Neural progenitor cell (in vitro differentiated cells): ENCODE results near the gene MPPED1. TPM values are rescaled to one million over a fixed set of nuclear protein-coding genes. Genes with fewer than 3 reads are reported as not detected.
A peak's percentile ranks its signal among the peaks of the same experiment; 100 is the strongest.

Experiments
- DNase-seq: peaks from one replicate; pipeline ENCODE4 v3.0.0-alpha.2; 2016; ENCODE audit warnings: low spot score
- H2AFZ ChIP-seq: fragments of 200-600 bp; sonication (generic); replicated peaks from 2 replicates; pipeline ENCODE4 v1.6.1; 2016; ENCODE audit warnings: antibody characterized with exemption
- H3F3A ChIP-seq: fragments of 200-600 bp; sonication (generic); 2 replicates; pipeline ENCODE4 v1.6.1; 2016; ENCODE audit warnings: antibody characterized with exemption, low read depth
- H3K27ac ChIP-seq: fragments of 200-600 bp; sonication (generic); 2 replicates; pipeline ENCODE4 v1.5.1; 2016; ENCODE audit warnings: mild to moderate bottlenecking
- H3K27me3 ChIP-seq: fragments of 200-600 bp; sonication (generic); 2 replicates; pipeline ENCODE4 v1.6.1; 2016; ENCODE audit warnings: mild to moderate bottlenecking, moderate library complexity
- H3K36me3 ChIP-seq: fragments of 200-600 bp; sonication (generic); 2 replicates; pipeline ENCODE4 v1.5.1; 2016
- H3K4me1 ChIP-seq: fragments of 200-600 bp; sonication (generic); 2 replicates; pipeline ENCODE4 v1.6.1; 2016; ENCODE audit warnings: mixed run types
- H3K4me2 ChIP-seq: fragments of 200-600 bp; sonication (generic); 2 replicates; pipeline ENCODE4 v1.6.1; 2016
- H3K4me3 ChIP-seq: fragments of 200-600 bp; sonication (generic); 2 replicates; pipeline ENCODE4 v1.5.1; 2016
- H3K79me2 ChIP-seq: fragments of 200-600 bp; sonication (generic); 2 replicates; pipeline ENCODE4 v1.6.1; 2016; ENCODE audit warnings: low read depth
- H3K9ac ChIP-seq: fragments of 200-600 bp; sonication (generic); 2 replicates; pipeline ENCODE4 v1.6.1; 2016
- H3K9me3 ChIP-seq: fragments of 200-600 bp; sonication (generic); 2 replicates; pipeline ENCODE4 v1.5.1; 2016; ENCODE audit warnings: low read depth
- H4K20me1 ChIP-seq: fragments of 200-600 bp; sonication (generic); 2 replicates; pipeline ENCODE4 v1.6.1; 2016; ENCODE audit warnings: low read depth
- H3K27ac Mint-ChIP-seq: 3 replicates; pipeline ENCODE4 v1.8.0; 2021; ENCODE audit warnings: mixed read lengths
- H3K27me3 Mint-ChIP-seq: 2 replicates; pipeline ENCODE4 v1.8.0; 2022; ENCODE audit warnings: low read depth, mild to moderate bottlenecking, inconsistent platforms, moderate library complexity, mixed read lengths; ENCODE audit not compliant: insufficient read depth
- H3K36me3 Mint-ChIP-seq: 3 replicates; pipeline ENCODE4 v1.8.0; 2021; ENCODE audit warnings: mixed read lengths
- H3K4me1 Mint-ChIP-seq: 3 replicates; pipeline ENCODE4 v1.8.0; 2021; ENCODE audit warnings: mixed read lengths
- H3K4me3 Mint-ChIP-seq: 3 replicates; pipeline ENCODE4 v1.8.0; 2021; ENCODE audit warnings: mild to moderate bottlenecking, moderate library complexity, mixed read lengths
- H3K9me3 Mint-ChIP-seq: 3 replicates; pipeline ENCODE4 v1.8.0; 2020; ENCODE audit warnings: mixed read lengths
- CTCF ChIP-seq: fragments of 200-600 bp; sonication (generic); IDR thresholded peaks from 2 replicates; pipeline ENCODE4 v1.5.1; 2017; ENCODE audit warnings: antibody characterized with exemption, mild to moderate bottlenecking
- EZH2 ChIP-seq: fragments of 200-600 bp; sonication (generic); IDR thresholded peaks from 2 replicates; pipeline ENCODE4 v1.6.1; 2017; ENCODE audit warnings: antibody characterized with exemption, mild to moderate bottlenecking, moderate library complexity
- EZH2phosphoT487 ChIP-seq: fragments of 200-600 bp; sonication (generic); IDR thresholded peaks from 2 replicates; pipeline ENCODE4 v1.6.1; 2017; ENCODE audit warnings: antibody characterized with exemption
- total RNA-seq: library from RNA; depleted of rRNA; stranded (reverse); fragments of >200 nt; gene quantifications from 2 replicates; pipeline ENCODE4 v1.2.3, GENCODE V29; 2015; ENCODE audit warnings: low replicate concordance

Gene MPPED1
- total RNA-seq, 1 donor from 2014 or later, result 2.0 TPM

- TF ChIP-seq EZH2phosphoT487, result no peak
- TF ChIP-seq CTCF, result peak; percentile 47
- no peak for TF ChIP-seq EZH2
- no peak for DNase-seq
Observed at GRCh38 chr22:43515902-43516301, 104.1 kb downstream of the MPPED1 start.

GRCh38 chr22:43516386-43516785, 104.6 kb downstream of the MPPED1 start:
- Histone ChIP-seq H3K9me3 (no peaks in the 10 kb centered on the region), H3K27ac (no peak overlapping the region), H3K4me2 (no peak overlapping the region), H3K36me3 (no peaks in the 10 kb centered on the region), H3K27me3 (no peaks in the 10 kb centered on the region), H3K4me1 (no peaks in the 10 kb centered on the region), H2AFZ (no peak overlapping the region), H3K4me3 (no peak overlapping the region), H3K9ac (no peak overlapping the region), H3F3A (no peaks in the 10 kb centered on the region), H3K79me2 (no peaks in the 10 kb centered on the region), H4K20me1 (no peaks in the 10 kb centered on the region)
- peaks cover 2% of the 10 kb centered on the region for H3K9me3 Mint-ChIP-seq
- H3K4me1 Mint-ChIP-seq, result peaks cover 5% of the 10 kb centered on the region
- TF ChIP-seq EZH2 (no peak), EZH2phosphoT487 (no peak), CTCF (no peak)
- H3K27me3 Mint-ChIP-seq, result peaks cover 7% of the 10 kb centered on the region
- H3K36me3 Mint-ChIP-seq, result no peaks in the 10 kb centered on the region
- no peak for DNase-seq
- H3K27ac Mint-ChIP-seq, result no peak overlapping the region
- no peak overlapping the region for H3K4me3 Mint-ChIP-seq

More at GRCh38 chr22:43515902-43516301, 104.1 kb downstream of the MPPED1 start:
- Mint-ChIP-seq H3K36me3 (no peaks in the 10 kb centered on the region), H3K27me3 (peaks cover 6% of the 10 kb centered on the region), H3K4me3 (no peak overlapping the region), H3K9me3 (peaks cover 2% of the 10 kb centered on the region), H3K4me1 (peaks cover 5% of the 10 kb centered on the region), H3K27ac (no peak overlapping the region)
- H3K79me2 ChIP-seq, result no peaks in the 10 kb centered on the region
- H2AFZ ChIP-seq, result no peak overlapping the region
- no peak overlapping the region for H3K27ac ChIP-seq
- H3K4me3 ChIP-seq, result no peak overlapping the region
- H4K20me1 ChIP-seq, result no peaks in the 10 kb centered on the region
- no peaks in the 10 kb centered on the region for H3K4me1 ChIP-seq
- H3K9me3 ChIP-seq, result no peaks in the 10 kb centered on the region
- H3K4me2 ChIP-seq, result no peak overlapping the region
- no peak overlapping the region for H3K9ac ChIP-seq
- H3K27me3 ChIP-seq, result no peaks in the 10 kb centered on the region
- H3K36me3 ChIP-seq, result no peaks in the 10 kb centered on the region
- H3F3A ChIP-seq, result no peaks in the 10 kb centered on the region

- Histone ChIP-seq H3K4me1 (no peaks in the 10 kb centered on the region), H3K9me3 (no peaks in the 10 kb centered on the region), H4K20me1 (no peaks in the 10 kb centered on the region), H3K4me2 (no peak overlapping the region), H2AFZ (no peak overlapping the region), H3K79me2 (no peaks in the 10 kb centered on the region), H3F3A (no peaks in the 10 kb centered on the region), H3K9ac (no peak overlapping the region), H3K4me3 (no peak overlapping the region), H3K27me3 (no peaks in the 10 kb centered on the region), H3K36me3 (no peaks in the 10 kb centered on the region), H3K27ac (no peak overlapping the region)
- peaks cover 10% of the 10 kb centered on the region for H3K27me3 Mint-ChIP-seq
- H3K9me3 Mint-ChIP-seq, result peaks cover 2% of the 10 kb centered on the region
- peaks cover 5% of the 10 kb centered on the region for H3K4me1 Mint-ChIP-seq
- H3K27ac Mint-ChIP-seq, result no peak overlapping the region
- H3K4me3 Mint-ChIP-seq, result no peak overlapping the region
- DNase-seq, result no peak
- TF ChIP-seq EZH2 (no peak), CTCF (no peak), EZH2phosphoT487 (no peak)
- no peaks in the 10 kb centered on the region for H3K36me3 Mint-ChIP-seq
Observed at GRCh38 chr22:43516996-43517635, 105.3 kb downstream of the MPPED1 start.
